ENCODE measurements around the gene PLEK. TPM values are rescaled to one million over a fixed set of nuclear protein-coding genes. Genes with fewer than 3 reads are reported as not detected.
A peak's percentile ranks its signal among the peaks of the same experiment; 100 is the strongest.

PLEK gene
- polyA plus RNA-seq, 3 donors = 351 to 708 (median 403) TPM

- H3K4me2 ChIP-seq (replicated peaks; ENCODE audit: extremely low read depth, low read length, poor library complexity, severe bottlenecking) = peak overlapping the region; percentile 40
- Mint-ChIP-seq H3K9me3 (peaks cover 0 to 8% (median 0%) of the 10 kb centered on the region in 7 donors), H3K27me3 (ENCODE audit: low read depth in 3 of 3) (peaks cover 0 to 2% (median 0%) of the 10 kb centered on the region in 3 donors), H3K4me3 (peak overlapping the region; percentile 21 to 71), H3K27ac (peak overlapping the region; percentile 99 to 100 (median 100)), H3K4me1 (peaks cover 89% of the 10 kb centered on the region), H3K36me3 (peaks cover 85 to 94% of the 10 kb centered on the region in 2 donors)
- H3K79me2 ChIP-seq (ENCODE audit: insufficient read depth, low read length) = peaks cover 78% of the 10 kb centered on the region
- peak overlapping the region; percentile 47 for H3K9ac ChIP-seq (ENCODE audit: insufficient read depth, low read length, poor library complexity, severe bottlenecking)
- no peaks in the 10 kb centered on the region for H3K9me3 ChIP-seq (replicated peaks in 1 of 2; ENCODE audit: control insufficient read depth in 1 of 2, insufficient read depth in 1 of 2, low read length in 2 of 2)
- H4K20me1 ChIP-seq (ENCODE audit: insufficient read depth, low read length) = peaks cover 56% of the 10 kb centered on the region
- peaks cover 69 to 81% of the 10 kb centered on the region in 2 donors for H3K36me3 ChIP-seq (replicated peaks in 1 of 2; ENCODE audit: control insufficient read depth in 1 of 2, insufficient read depth in 2 of 2, low read length in 2 of 2)
- H3K27me3 ChIP-seq (ENCODE audit: control insufficient read depth in 2 of 2, insufficient read depth in 2 of 2, low read length in 2 of 2) = no peaks in the 10 kb centered on the region
- H3K4me1 ChIP-seq (ENCODE audit: control insufficient read depth in 1 of 2, insufficient read depth in 2 of 2, low read length in 2 of 2) = peaks cover 93 to 94% of the 10 kb centered on the region in 2 donors
- WGBS (ENCODE audit: insufficient coverage) = 60% methylated on average over 3 of the region's 5 CpGs
- peak overlapping the region; percentile 96 for H3K27ac ChIP-seq (ENCODE audit: low read depth in 1 of 2, low read length in 2 of 2)
- TF ChIP-seq CTCF (IDR thresholded peaks at IDR 0.05) = no peak
- peak overlapping the region in 1 of 3 experiments; percentile 37 for H3K4me3 ChIP-seq (replicated peaks in 1 of 3; ENCODE audit: low read depth in 2 of 3, low read length in 3 of 3)
- intact Hi-C loops (cut with micrococcal nuclease) = loop anchor here (5.0 kb wide), 1 partner anchor 40 kb away; no protein-coding TSS in a partner anchor
- H2AFZ ChIP-seq (ENCODE audit: insufficient read depth, low read depth, low read length, poor library complexity, severe bottlenecking) = no peak overlapping the region
- peak; percentile 94 to 99 (median 97) for DNase-seq
Observed at GRCh38 chr2:68387408-68388350, 22.6 kb downstream of the PLEK start.

GRCh38 chr2:68388358-68388757 lies 23.3 kb downstream of the PLEK start:
- H3K36me3 ChIP-seq (replicated peaks in 1 of 2; ENCODE audit: control insufficient read depth in 1 of 2, insufficient read depth in 2 of 2, low read length in 2 of 2) = peaks cover 69 to 81% of the 10 kb centered on the region in 2 donors
- H3K36me3 Mint-ChIP-seq = peaks cover 85 to 94% of the 10 kb centered on the region in 2 donors
- H3K9ac ChIP-seq (ENCODE audit: insufficient read depth, low read length, poor library complexity, severe bottlenecking) = peak overlapping the region; percentile 47
- H3K27ac ChIP-seq (ENCODE audit: low read depth in 1 of 2, low read length in 2 of 2) = peak overlapping the region; percentile 96
- peaks cover 86 to 88% of the 10 kb centered on the region in 2 donors for H3K4me1 ChIP-seq (ENCODE audit: control insufficient read depth in 1 of 2, insufficient read depth in 2 of 2, low read length in 2 of 2)
- no peak overlapping the region for H2AFZ ChIP-seq (ENCODE audit: insufficient read depth, low read depth, low read length, poor library complexity, severe bottlenecking)
- DNase-seq = no peak
- peaks cover 0 to 8% (median 0%) of the 10 kb centered on the region in 7 donors for H3K9me3 Mint-ChIP-seq
- H3K4me2 ChIP-seq (replicated peaks; ENCODE audit: extremely low read depth, low read length, poor library complexity, severe bottlenecking) = peak overlapping the region; percentile 40
- H3K9me3 ChIP-seq (replicated peaks in 1 of 2; ENCODE audit: control insufficient read depth in 1 of 2, insufficient read depth in 1 of 2, low read length in 2 of 2) = no peaks in the 10 kb centered on the region
- H3K4me1 Mint-ChIP-seq = peaks cover 82% of the 10 kb centered on the region
- H3K27ac Mint-ChIP-seq = peak overlapping the region; percentile 99 to 100 (median 100)
- no peaks in the 10 kb centered on the region for H3K27me3 ChIP-seq (ENCODE audit: control insufficient read depth in 2 of 2, insufficient read depth in 2 of 2, low read length in 2 of 2)
- intact Hi-C loops (cut with micrococcal nuclease) = loop anchor here (5.0 kb wide), 1 partner anchor 39 kb away; no protein-coding TSS in a partner anchor
- H3K79me2 ChIP-seq (ENCODE audit: insufficient read depth, low read length) = peaks cover 77% of the 10 kb centered on the region
- TF ChIP-seq CTCF (IDR thresholded peaks at IDR 0.05) = no peak
- peak overlapping the region in 1 of 3 experiments; percentile 37 for H3K4me3 ChIP-seq (replicated peaks in 1 of 3; ENCODE audit: low read depth in 2 of 3, low read length in 3 of 3)
- H4K20me1 ChIP-seq (ENCODE audit: insufficient read depth, low read length) = peaks cover 55% of the 10 kb centered on the region
- peaks cover 0 to 2% (median 0%) of the 10 kb centered on the region in 3 donors for H3K27me3 Mint-ChIP-seq (ENCODE audit: low read depth in 3 of 3)
- no peak overlapping the region for H3K4me3 Mint-ChIP-seq

Measured in CD14-positive monocyte (primary cell).